ENCODE measurements around the gene GUCY1A1. TPM values are rescaled to one million over a fixed set of nuclear protein-coding genes. Genes with fewer than 3 reads are reported as not detected.

GUCY1A1 gene
- total RNA-seq, 2 experiments from 2014 or later: not detected

DNA sequence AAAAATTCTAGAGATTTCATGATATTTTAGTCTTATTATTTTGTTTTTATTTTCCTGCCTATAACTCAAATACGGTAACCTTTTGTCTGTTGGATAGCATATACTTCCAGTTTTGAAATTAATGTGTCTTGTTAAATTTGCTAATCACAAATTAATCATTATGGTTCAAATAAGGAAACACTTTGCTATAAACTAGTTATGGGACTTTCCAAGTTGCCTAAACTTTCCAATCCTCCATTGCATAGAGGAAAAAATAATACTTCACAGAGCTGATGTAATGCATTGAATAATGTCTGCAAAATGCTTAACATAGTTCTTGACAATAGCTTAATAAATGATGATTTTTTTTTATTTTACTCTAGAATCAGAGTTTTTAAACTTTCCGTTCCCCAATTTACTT is 96.9 kb downstream of the GUCY1A1 start:
- Histone ChIP-seq H2AFZ (ENCODE audit: low read length) (no peak overlapping the region), H3K27ac (ENCODE audit: low read depth, low read length, poor library complexity, severe bottlenecking) (no peak overlapping the region), H3K4me3 (ENCODE audit: low read depth, low read length, poor library complexity, severe bottlenecking) (no peak overlapping the region), H3K36me3 (ENCODE audit: insufficient read depth, low read length) (no peaks in the 10 kb centered on the region), H3K9me2 (ENCODE audit: insufficient read depth, low read length) (no peaks in the 10 kb centered on the region), H3K4me2 (ENCODE audit: low read length) (no peak overlapping the region), H3K4me1 (ENCODE audit: insufficient read depth, low read length, poor library complexity, severe bottlenecking) (no peaks in the 10 kb centered on the region), H4K20me1 (ENCODE audit: insufficient read depth, low read length) (no peaks in the 10 kb centered on the region), H3K79me2 (ENCODE audit: insufficient read depth, low read depth, low read length) (no peaks in the 10 kb centered on the region), H3K9me3 (ENCODE audit: low read length) (no peaks in the 10 kb centered on the region)
- intact Hi-C loops (cut with micrococcal nuclease; ENCODE audit: unreplicated experiment): no loop called here
- no TSS peak for BruUV-seq (replicated peaks)
- TF ChIP-seq, protein P1, sequence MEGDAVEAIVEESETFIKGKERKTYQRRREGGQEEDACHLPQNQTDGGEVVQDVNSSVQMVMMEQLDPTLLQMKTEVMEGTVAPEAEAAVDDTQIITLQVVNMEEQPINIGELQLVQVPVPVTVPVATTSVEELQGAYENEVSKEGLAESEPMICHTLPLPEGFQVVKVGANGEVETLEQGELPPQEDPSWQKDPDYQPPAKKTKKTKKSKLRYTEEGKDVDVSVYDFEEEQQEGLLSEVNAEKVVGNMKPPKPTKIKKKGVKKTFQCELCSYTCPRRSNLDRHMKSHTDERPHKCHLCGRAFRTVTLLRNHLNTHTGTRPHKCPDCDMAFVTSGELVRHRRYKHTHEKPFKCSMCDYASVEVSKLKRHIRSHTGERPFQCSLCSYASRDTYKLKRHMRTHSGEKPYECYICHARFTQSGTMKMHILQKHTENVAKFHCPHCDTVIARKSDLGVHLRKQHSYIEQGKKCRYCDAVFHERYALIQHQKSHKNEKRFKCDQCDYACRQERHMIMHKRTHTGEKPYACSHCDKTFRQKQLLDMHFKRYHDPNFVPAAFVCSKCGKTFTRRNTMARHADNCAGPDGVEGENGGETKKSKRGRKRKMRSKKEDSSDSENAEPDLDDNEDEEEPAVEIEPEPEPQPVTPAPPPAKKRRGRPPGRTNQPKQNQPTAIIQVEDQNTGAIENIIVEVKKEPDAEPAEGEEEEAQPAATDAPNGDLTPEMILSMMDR (conservative IDR thresholded peaks at IDR 0.05; ENCODE audit: low read length): no peak
- no peak for TF ChIP-seq EZH2phosphoT487 (IDR thresholded peaks at IDR 0.05; ENCODE audit: borderline replicate concordance, low read depth, low read length)
- POLR2A ChIA-PET: no interaction called here
- no peak for DNase-seq (ENCODE audit: low spot score)
- CTCF ChIA-PET (ENCODE audit: unreplicated experiment): no interaction called here

DNA sequence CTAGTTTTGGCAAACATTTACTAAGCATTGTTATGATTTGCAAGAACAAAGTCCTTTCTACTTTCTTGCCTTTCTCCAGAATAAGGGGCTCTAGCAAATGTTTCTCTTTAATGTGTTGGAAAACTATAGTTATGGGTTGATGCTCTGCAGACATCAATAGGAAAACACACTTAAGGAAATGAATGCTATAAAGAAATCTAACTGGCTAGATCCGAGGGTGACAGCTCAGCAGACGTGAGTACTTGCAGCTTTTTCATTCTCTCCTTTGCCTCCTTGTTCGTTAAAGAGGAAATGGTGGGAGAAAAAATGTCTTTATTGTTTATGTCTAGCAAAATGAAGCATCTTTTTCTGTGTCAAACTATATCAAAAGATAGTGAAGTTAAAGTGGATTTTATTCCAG is 98.5 kb downstream of the GUCY1A1 start:
- H2AFZ ChIP-seq (ENCODE audit: low read length): no peak overlapping the region
- H3K36me3 ChIP-seq (ENCODE audit: insufficient read depth, low read length): no peaks in the 10 kb centered on the region
- H3K4me1 ChIP-seq (ENCODE audit: insufficient read depth, low read length, poor library complexity, severe bottlenecking): no peaks in the 10 kb centered on the region
- ChIA-PET POLR2A (no interaction called here), CTCF (ENCODE audit: unreplicated experiment) (no interaction called here)
- no peaks in the 10 kb centered on the region for H3K9me2 ChIP-seq (ENCODE audit: insufficient read depth, low read length)
- intact Hi-C loops (cut with micrococcal nuclease; ENCODE audit: unreplicated experiment): no loop called here
- H3K4me3 ChIP-seq (ENCODE audit: low read depth, low read length, poor library complexity, severe bottlenecking): no peak overlapping the region
- no peaks in the 10 kb centered on the region for H3K79me2 ChIP-seq (ENCODE audit: insufficient read depth, low read depth, low read length)
- BruUV-seq (replicated peaks): no TSS peak
- TF ChIP-seq, protein P1 (conservative IDR thresholded peaks at IDR 0.05; ENCODE audit: low read length): no peak
- no peak for TF ChIP-seq EZH2phosphoT487 (IDR thresholded peaks at IDR 0.05; ENCODE audit: borderline replicate concordance, low read depth, low read length)
- H3K27ac ChIP-seq (ENCODE audit: low read depth, low read length, poor library complexity, severe bottlenecking): no peak overlapping the region
- DNase-seq (ENCODE audit: low spot score): no peak
- no peaks in the 10 kb centered on the region for H4K20me1 ChIP-seq (ENCODE audit: insufficient read depth, low read length)
- no peak overlapping the region for H3K4me2 ChIP-seq (ENCODE audit: low read length)
- no peaks in the 10 kb centered on the region for H3K9me3 ChIP-seq (ENCODE audit: low read length)

DNA sequence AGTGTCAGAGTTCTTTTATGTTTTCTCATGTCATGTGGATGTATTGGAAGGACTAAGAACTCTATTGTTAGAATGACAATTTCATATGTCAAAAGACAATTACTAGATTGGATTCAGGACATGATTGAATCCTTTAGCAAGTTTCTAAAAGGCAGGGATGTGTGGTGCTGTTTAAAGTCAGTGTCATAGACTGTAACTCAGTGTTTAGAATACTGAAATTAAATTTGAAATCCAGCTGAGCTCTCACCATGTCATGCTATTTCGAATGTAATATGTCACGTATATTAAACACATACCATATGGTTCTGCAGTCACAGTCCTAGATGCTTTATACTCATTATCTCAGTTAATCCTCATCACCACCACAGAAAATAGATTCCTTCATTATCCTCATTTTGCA is 100.0 kb downstream of the GUCY1A1 start:
- Histone ChIP-seq H3K4me3 (ENCODE audit: low read depth, low read length, poor library complexity, severe bottlenecking) (no peak overlapping the region), H3K27ac (ENCODE audit: low read depth, low read length, poor library complexity, severe bottlenecking) (no peak overlapping the region), H4K20me1 (ENCODE audit: insufficient read depth, low read length) (no peaks in the 10 kb centered on the region), H3K36me3 (ENCODE audit: insufficient read depth, low read length) (no peaks in the 10 kb centered on the region), H2AFZ (ENCODE audit: low read length) (no peak overlapping the region), H3K79me2 (ENCODE audit: insufficient read depth, low read depth, low read length) (no peaks in the 10 kb centered on the region), H3K4me2 (ENCODE audit: low read length) (no peak overlapping the region), H3K9me2 (ENCODE audit: insufficient read depth, low read length) (no peaks in the 10 kb centered on the region), H3K4me1 (ENCODE audit: insufficient read depth, low read length, poor library complexity, severe bottlenecking) (no peaks in the 10 kb centered on the region), H3K9me3 (ENCODE audit: low read length) (no peaks in the 10 kb centered on the region)
- intact Hi-C loops (cut with micrococcal nuclease; ENCODE audit: unreplicated experiment): no loop called here
- CTCF ChIA-PET (ENCODE audit: unreplicated experiment): no interaction called here
- POLR2A ChIA-PET: interaction anchor here (1.0 kb wide), 1 partner anchor 18 kb away, joined by 3 read pairs; no protein-coding TSS in a partner anchor
- DNase-seq (ENCODE audit: low spot score): no peak
- no TSS peak for BruUV-seq (replicated peaks)
- TF ChIP-seq, protein P1 (conservative IDR thresholded peaks at IDR 0.05; ENCODE audit: low read length): no peak
- TF ChIP-seq EZH2phosphoT487 (IDR thresholded peaks at IDR 0.05; ENCODE audit: borderline replicate concordance, low read depth, low read length): no peak
